Left lung (tissue), 10 donors: Measurements from ENCODE around the gene TAF4B. TPM values are rescaled to one million over a fixed set of nuclear protein-coding genes. Genes with fewer than 3 reads are reported as not detected.

Experiments used
- ATAC-seq: fragments of 200-7000 bp; cut with Tn5 transposase; one replicate; pipeline ENCODE4 v1.9.1; 2020; ENCODE audit warnings: moderate library complexity
- DNase-seq, 4 donors: peaks; one replicate each; pipeline ENCODE4 v3.0.0-alpha.2; 2013 to 2020
- H3K27ac ChIP-seq, 2 donors: fragments of 200-600 bp; sonication (generic) in 1 of 2; one replicate each; pipeline versions ENCODE4 v1.5.0 to v1.8.0; 2020 to 2021
- H3K27me3 ChIP-seq, 2 donors: fragments of 200-600 bp; sonication (generic) in 1 of 2; one replicate each; pipeline versions ENCODE4 v1.5.0 to v1.8.0; 2020 to 2021
- H3K36me3 ChIP-seq, 2 donors: fragments of 200-600 bp; sonication (generic) in 1 of 2; one replicate each; pipeline versions ENCODE4 v1.5.0 to v1.8.0; 2020 to 2021
- H3K4me1 ChIP-seq, 2 donors: fragments of 200-600 bp; one replicate each; pipeline ENCODE4 v1.8.0; 2021
- H3K4me3 ChIP-seq, 2 donors: fragments of 200-600 bp; sonication (generic) in 1 of 2; one replicate each; pipeline versions ENCODE4 v1.5.0 to v1.8.0; 2020 to 2021; ENCODE audit warnings: mild to moderate bottlenecking in 1 of 2
- H3K9me3 ChIP-seq, 2 donors: fragments of 200-600 bp; sonication (generic) in 1 of 2; one replicate each; pipeline versions ENCODE4 v1.5.0 to v1.8.0; 2020 to 2021
- CTCF ChIP-seq, 2 donors: fragments of 200-600 bp; sonication (generic) in 1 of 2; IDR thresholded peaks; one replicate each; pipeline versions ENCODE4 v1.5.0 to v1.8.0; 2021; ENCODE audit warnings: antibody characterized with exemption in 2 of 2
- intact Hi-C, 2 donors: fragments of 100-400 bp; cut with DNase I; formaldehyde crosslinking; loops; one replicate each; pipeline versions ENCODE4 v1.11.2 to v1.14.2; 2022
- polyA plus RNA-seq, 6 donors: library from polyadenylated mRNA; unstranded; fragments of 120-200 nt; gene quantifications; one replicate each; pipeline ENCODE4 v1.2.1, GENCODE V29; 2013; ENCODE audit not compliant: insufficient read length in 6 of 6
- total RNA-seq, 2 donors: library from RNA; stranded (reverse); fragmentation: NEBNext Ultra II Directional; extraction: Animal tissue kit (Norgen Biotek cat#: 25700); gene quantifications; one replicate each; pipeline ENCODE4 v1.2.1, GENCODE V29; 2021
- donor health status: DM: no; HTN: yes; CAD: no.
- donor health status: DM: no; HTN: no; CAD: no.

Gene TAF4B
- total and polyA plus RNA-seq, 8 donors, result 2.2 to 4.7 (median 4.0) TPM

DNA sequence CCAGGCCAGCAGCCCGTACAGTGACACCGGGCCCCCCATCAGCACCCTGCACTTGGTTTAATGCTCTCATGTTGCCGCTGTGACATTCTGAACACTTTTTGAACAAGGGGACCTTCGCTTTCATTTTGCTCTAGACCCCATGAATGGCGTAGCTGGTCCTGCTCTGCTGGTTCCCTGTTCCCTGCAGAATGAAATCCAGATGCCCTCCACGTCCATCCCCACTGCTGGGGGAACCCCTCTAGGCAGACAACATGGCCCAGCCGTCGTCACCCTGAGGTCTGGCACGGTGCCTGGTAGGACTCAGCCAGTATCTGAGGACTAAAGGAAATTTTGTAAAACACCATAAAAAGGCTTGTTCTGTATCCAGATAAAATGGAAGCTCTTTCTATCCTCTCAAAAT lies 193.5 kb downstream of the TAF4B start:
- no peak overlapping the region for H3K4me3 ChIP-seq
- no peak overlapping the region for H3K27ac ChIP-seq
- TF ChIP-seq CTCF (IDR thresholded peaks at IDR 0.05), result no peak
- DNase-seq (no peak), ATAC-seq (no peak)
- no peaks in the 10 kb centered on the region for H3K9me3 ChIP-seq
- intact Hi-C loops, result no loop called here
- no peaks in the 10 kb centered on the region for H3K36me3 ChIP-seq
- no peaks in the 10 kb centered on the region for H3K27me3 ChIP-seq
- H3K4me1 ChIP-seq, result no peaks in the 10 kb centered on the region

DNA sequence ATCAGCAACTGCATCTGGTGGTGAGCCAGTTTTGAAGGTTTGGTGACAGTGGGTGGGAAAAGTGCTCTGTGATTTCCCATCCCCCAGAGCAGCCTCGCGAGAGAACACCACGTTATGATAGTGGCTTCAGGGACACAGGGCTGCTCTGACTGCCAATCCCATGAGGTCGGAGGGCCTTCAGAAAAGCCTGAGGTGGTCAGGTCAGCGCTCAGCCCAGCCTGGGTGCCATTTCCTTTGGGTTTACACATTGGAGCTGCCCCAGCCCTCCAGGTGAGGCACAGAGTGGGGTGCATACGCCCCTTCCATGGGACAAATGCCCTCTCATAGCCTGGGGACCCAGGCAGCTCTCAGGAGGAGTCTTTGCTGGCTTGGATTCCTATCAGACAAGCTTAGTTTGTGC lies 195.3 kb downstream of the TAF4B start:
- intact Hi-C loops, result no loop called here
- Histone ChIP-seq H3K9me3 (no peaks in the 10 kb centered on the region), H3K36me3 (no peaks in the 10 kb centered on the region), H3K4me3 (no peak overlapping the region), H3K27ac (no peak overlapping the region), H3K4me1 (no peaks in the 10 kb centered on the region), H3K27me3 (no peaks in the 10 kb centered on the region)
- no peak for ATAC-seq
- no peak for DNase-seq
- TF ChIP-seq CTCF (IDR thresholded peaks at IDR 0.05), result no peak

DNA sequence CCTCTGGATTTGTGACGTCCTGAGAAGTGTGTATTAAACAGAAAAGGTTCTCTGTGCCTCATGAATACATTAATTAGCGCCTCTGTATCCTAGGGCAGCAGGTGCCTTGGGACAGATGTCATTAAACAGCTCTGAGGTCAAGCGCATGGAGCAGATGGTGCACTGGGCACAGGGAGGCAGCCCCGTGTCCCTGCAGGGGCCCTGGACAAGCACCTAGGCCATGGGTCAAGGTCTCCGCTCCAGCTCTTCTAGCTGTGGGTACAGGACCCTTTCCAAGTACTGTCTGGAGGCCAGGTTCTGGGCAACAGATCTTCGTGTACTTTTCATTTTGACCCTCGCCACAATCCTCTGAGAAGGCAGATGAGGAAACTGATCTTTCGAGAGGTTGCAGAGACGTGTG lies 195.7 kb downstream of the TAF4B start:
- TF ChIP-seq CTCF (IDR thresholded peaks at IDR 0.05), result no peak
- H3K36me3 ChIP-seq, result no peaks in the 10 kb centered on the region
- intact Hi-C loops, result no loop called here
- H3K9me3 ChIP-seq, result no peaks in the 10 kb centered on the region
- DNase-seq (no peak), ATAC-seq (no peak)
- H3K4me3 ChIP-seq, result no peak overlapping the region
- H3K4me1 ChIP-seq, result no peaks in the 10 kb centered on the region
- no peak overlapping the region for H3K27ac ChIP-seq
- H3K27me3 ChIP-seq, result no peaks in the 10 kb centered on the region

GRCh38 chr18:26422472-26423162 lies 196.4 kb downstream of the TAF4B start:
- Histone ChIP-seq H3K27ac (no peak overlapping the region), H3K4me3 (no peak overlapping the region), H3K4me1 (no peaks in the 10 kb centered on the region), H3K27me3 (no peaks in the 10 kb centered on the region), H3K9me3 (no peaks in the 10 kb centered on the region), H3K36me3 (no peaks in the 10 kb centered on the region)
- TF ChIP-seq CTCF (IDR thresholded peaks at IDR 0.05), result no peak
- no peak for DNase-seq
- ATAC-seq, result no peak
- intact Hi-C loops, result no loop called here

DNA sequence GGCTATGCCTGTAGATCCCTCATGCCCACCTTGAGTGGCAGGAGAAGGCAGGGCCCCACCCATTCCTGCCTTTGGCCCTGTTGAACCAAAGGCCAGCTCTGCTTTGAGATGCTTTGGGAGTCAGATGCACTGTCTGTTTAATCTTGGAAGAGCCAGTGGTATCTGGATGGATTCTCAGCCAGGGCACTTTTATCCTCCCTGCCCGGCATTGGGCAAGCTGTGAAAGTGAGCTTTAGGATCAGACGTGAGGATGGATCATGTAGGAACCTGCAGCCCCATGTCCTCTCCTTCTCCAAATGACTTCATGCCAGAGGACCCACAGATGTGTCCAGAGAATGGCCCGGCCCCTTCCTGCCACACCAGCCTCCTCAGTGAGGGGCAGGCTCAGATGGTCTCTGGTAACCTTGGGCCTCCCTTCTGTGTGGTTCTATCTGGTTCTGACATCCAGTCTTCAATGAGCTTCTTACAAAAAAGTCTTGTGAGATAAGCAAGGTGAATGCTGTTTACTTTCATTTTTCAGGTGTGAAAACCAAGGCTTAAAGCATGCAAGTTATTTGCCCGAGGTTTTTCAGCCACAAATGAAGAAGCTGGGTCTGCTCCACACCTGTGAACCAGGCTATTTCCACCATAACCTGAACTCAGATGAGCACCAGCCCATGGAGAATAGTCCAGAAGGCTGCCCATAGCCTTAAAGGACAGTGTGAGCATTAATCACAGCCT lies 198.3 kb downstream of the TAF4B start:
- intact Hi-C loops, result no loop called here
- DNase-seq, result no peak
- Histone ChIP-seq H3K27me3 (no peaks in the 10 kb centered on the region), H3K36me3 (no peaks in the 10 kb centered on the region), H3K4me1 (no peaks in the 10 kb centered on the region), H3K27ac (no peak overlapping the region), H3K4me3 (no peak overlapping the region), H3K9me3 (no peaks in the 10 kb centered on the region)
- no peak for TF ChIP-seq CTCF (IDR thresholded peaks at IDR 0.05)
- no peak for ATAC-seq
